Stimulated activated CD4-positive, alpha-beta T cell treated with anti-CD3 and anti-CD28 coated beads, Interleukin-1b, Interleukin-23, amount 100 ng/mL, for 4 hours (primary cell): Measurements from ENCODE around the gene ZNF516.
"Not testable (repeated sequence)": the region's sequence is repeated elsewhere in the genome, so short reads cannot be mapped to it uniquely, and the experiment has no call there.

Experiments used
- DNase-seq, 2 donors: peaks; one replicate each; pipeline ENCODE4 v3.0.0-alpha.2; 2020; ENCODE audit warnings: low read depth in 2 of 2

Gene ZNF516, protein sequence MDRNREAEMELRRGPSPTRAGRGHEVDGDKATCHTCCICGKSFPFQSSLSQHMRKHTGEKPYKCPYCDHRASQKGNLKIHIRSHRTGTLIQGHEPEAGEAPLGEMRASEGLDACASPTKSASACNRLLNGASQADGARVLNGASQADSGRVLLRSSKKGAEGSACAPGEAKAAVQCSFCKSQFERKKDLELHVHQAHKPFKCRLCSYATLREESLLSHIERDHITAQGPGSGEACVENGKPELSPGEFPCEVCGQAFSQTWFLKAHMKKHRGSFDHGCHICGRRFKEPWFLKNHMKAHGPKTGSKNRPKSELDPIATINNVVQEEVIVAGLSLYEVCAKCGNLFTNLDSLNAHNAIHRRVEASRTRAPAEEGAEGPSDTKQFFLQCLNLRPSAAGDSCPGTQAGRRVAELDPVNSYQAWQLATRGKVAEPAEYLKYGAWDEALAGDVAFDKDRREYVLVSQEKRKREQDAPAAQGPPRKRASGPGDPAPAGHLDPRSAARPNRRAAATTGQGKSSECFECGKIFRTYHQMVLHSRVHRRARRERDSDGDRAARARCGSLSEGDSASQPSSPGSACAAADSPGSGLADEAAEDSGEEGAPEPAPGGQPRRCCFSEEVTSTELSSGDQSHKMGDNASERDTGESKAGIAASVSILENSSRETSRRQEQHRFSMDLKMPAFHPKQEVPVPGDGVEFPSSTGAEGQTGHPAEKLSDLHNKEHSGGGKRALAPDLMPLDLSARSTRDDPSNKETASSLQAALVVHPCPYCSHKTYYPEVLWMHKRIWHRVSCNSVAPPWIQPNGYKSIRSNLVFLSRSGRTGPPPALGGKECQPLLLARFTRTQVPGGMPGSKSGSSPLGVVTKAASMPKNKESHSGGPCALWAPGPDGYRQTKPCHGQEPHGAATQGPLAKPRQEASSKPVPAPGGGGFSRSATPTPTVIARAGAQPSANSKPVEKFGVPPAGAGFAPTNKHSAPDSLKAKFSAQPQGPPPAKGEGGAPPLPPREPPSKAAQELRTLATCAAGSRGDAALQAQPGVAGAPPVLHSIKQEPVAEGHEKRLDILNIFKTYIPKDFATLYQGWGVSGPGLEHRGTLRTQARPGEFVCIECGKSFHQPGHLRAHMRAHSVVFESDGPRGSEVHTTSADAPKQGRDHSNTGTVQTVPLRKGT

DNA sequence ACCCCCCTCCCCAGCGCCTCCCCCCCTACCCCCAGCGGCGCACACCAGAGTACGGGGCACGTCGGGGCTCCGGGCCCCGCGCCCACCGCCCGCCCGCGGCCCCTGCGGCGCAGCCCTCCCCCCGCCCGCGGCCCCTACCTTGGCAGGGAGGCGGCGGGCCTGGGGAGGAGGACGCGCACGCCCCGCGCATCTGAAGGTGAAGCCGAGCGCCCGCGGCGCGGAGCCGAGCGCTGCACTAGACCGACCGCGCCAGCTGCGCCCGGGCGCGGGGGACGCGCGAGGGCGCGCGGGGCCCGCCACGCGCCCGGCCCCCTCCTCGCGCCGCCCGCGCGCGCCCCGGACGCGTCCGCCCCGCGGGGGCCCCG is at the start of gene ZNF516:
Gene ZNF516, minus strand, starts transcription at position 237 of the 365 bp plus-strand sequence. CDS start 52,188 bp downstream, outside the sequence.
- DNase-seq, result peak in 1 of 2 donors; percentile 19

DNA sequence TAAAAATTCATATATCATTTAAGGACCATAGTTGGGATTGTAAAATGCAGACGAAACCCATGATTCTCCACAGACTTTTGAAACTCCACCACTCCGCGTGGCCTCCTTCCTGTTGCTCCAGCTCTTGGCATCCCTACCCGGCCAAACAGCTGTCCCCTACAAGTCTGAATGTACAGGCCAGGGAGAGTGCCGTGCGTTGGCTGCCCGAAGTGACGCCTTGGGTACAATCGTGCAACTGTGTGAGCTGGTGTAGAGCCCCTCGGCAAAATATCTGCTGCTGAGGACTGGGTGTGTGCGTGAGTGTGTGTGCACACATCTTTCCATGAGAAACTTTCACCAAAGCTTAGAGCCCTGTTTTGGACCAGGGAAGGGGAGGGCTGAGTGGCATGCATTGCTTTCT is 43.8 kb upstream of the ZNF516 start:
- no peak for DNase-seq

- no peak for DNase-seq
These were observed 42.6 kb upstream of the ZNF516 start for GRCh38 chr18:76537621-76538020.

- not testable (repeated sequence) for DNase-seq
These were observed 41.6 kb upstream of the ZNF516 start for GRCh38 chr18:76536593-76536992.

DNA sequence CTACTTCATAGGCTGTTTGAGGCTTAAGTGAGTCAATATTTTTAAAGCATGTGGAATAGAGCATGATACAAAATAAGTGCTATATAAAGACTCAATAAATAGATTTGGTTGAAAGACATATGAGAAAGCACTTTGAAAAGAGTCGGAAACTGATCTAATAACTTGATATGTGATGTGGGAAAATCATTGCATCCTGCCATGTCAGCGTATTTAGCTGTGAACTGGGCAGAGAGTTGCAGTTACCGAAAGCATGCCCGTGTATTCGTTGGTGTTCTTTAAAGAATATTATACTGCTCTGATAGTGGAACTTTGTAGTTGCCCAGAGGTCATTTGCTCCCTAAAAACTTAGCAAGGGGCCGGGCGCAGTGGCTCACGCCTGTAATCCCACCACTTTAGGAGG is 37.8 kb upstream of the ZNF516 start:
- DNase-seq, result no peak

DNA sequence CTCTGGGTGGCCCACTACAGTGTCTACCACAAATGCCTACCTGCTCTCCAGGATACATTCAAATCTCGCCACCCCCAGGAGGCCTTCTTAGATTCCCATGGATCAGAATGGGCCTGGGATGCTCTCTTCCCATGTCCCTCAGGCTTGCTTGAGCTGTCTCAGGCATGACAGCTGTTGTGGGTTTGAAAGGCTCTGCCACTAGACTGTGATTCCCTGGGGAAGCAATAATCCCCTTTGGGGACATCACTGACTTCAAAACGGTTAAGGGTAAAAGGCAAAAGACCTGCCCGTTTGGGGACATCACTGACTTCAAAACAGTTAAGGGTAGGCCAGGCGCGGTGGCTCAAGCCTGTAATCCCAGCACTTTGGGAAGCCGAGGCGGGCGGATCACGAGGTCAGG is 35.8 kb upstream of the ZNF516 start:
- DNase-seq, result no peak

DNA sequence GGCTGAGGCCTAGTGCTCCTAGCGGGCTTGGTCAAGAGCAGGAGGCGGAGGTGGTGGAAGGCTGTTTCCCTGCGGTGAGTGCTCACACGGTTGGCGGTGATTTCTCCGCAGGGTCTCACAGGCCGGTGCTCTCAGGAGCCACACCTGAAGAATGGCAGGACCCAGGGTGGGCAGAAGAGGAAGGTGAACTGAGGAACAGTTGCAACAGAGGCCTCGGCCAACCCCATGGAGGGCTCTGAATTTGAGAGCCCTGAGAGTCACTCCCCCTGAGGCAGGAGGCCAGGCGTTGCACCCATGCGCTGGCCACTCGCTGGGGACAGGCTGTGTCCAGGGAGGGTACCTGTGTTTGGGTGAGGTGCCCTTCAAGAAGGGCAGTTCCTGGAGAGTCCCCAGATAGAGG is 35.3 kb upstream of the ZNF516 start:
- no peak for DNase-seq

DNA sequence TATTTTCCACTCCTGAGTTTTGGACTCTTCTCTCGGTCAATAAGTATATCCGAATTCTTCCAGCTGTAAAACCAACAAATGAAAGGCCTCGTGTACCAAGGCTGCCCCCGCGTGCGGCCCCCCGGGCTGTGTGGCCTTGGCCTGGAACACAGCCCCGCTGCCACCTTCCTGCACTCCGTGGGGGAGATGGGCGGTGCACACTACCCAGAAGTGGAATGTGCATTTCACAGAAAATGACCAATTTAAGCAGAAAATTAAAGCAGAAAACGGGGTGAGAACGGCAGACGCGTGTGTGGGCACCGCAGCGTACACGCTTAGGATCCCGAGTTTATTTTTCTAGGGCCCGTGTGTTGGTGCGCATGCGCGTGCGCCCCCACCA is 34.4 kb upstream of the ZNF516 start:
- no peak for DNase-seq

GRCh38 chr18:76528477-76529432 is 33.7 kb upstream of the ZNF516 start:
- no peak for DNase-seq

GRCh38 chr18:76525911-76526310 is 30.9 kb upstream of the ZNF516 start:
- no peak for DNase-seq

DNA sequence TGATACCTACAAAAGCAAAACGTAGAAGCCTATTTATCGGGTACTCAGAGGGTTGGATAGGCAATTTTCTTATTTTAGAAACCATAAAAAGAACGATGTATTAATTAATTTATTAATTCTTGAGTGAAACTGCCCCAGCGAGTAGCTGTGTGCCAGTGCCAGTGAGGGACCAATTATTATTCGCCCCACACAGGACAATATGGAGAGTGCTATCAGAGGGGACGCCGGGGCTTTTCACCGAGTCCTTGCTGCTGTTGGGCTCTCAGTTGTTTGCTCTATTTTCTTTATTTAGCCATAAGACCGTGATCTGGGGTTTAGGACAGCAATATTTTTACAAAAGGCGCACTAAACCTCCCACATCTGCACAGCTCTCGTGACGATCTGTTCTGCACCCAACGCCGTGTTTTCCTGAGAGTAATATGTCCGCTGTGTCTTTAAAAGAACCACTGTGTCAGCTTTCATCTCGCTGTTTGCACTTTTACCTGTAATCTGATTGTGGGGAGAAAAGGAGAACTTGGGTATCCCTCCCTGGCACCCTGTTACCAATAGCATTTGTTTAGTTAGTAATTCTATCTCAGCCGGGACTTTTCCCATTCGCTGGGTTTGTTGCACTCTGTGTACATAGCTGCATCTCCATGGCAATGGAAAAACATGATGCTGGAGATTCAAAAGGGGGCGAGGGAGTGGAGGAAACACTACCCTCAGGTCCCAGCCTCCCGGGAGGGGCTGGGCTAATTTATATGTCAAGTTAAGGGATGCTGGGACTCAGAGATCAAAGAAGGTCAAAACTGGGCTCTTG is 30.1 kb upstream of the ZNF516 start:
- DNase-seq, result no peak

DNA sequence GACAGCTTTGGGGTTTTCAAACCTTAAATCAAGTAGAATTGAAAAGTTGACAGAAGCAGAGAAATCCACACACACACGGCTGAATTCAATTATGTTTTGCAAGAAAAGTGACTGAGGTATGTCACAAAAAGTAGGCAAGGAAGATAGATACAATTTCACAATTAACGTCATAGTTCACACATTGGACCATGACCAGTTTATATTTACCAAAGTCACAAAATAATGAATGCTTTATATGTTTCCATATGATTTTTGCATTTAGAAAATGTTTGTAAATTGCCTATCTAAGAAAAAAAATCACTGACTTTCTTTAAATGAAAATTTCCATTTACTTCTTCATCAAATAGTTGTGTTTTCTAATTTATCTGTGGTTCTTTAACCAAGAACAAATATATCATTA is 29.4 kb upstream of the ZNF516 start:
- no peak for DNase-seq

DNA sequence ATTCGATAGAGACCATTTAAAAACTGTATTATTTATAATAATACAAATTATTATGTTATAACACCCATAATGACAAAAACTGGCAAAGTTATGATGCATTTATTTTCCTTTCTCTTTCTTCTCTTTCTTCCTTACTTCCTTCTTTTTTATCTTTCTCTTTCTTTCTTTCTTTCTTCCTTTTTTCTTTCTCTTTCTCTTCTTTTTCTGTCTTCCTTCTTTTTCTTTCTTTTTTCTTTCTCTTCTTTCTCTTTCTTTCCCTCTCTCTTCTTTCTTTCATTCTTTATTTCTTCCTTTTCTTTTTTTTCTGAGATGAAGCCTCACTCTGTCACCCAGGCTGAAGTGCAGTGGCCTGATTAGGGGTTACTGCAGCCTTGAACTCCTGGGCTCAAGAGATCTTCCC is 27.5 kb upstream of the ZNF516 start:
- no peak for DNase-seq

DNA sequence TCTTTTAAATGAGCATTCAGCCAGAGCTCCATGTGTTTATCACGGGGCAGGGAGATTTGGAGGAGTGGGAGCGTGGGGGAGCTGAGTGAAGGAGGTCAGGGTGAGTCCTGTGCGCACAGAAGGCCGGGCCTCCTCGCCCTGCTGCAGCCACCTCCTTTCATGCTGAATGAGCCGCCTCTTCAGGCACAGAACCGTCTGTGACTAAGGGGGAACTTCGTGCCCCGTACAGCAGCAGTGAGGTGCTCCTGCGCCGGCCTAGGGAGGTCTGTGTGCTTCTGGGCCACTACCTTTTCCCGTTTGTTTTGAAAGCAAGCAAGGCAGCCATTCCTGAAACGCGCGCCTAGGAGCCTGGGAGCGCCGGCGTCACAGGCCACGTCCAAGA is 27.1 kb upstream of the ZNF516 start:
- DNase-seq, result no peak

DNA sequence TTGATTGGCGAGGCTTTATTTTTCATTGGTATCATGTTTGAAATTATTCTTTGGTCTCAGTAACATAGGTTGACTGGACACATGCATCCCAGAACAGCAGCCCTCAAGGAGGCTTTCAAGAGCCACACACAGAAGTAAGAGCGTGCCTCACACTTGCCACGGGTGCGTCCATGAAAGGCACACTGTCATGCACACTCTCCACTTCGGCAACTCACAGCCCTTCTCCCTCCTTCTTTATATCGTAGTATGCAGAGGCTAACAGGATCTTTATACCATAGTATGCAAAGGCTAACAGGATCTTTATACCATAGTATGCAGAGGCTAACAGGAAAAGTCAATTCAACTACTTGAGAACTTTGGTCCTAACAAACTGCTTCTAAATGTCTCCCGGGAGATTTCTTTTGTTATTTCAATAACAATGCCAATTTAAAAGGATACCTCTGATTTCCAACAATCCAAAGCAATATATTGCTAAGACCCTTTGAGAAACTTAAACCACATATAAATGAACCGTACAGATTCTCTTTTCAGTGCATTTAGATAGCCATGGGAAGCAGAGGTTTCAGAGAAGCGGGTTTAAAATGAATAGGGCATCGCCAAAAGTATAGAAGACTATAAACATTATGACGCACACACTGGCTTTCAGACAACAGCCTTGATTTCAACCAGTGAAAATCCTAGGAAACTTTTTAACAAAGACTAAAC is 26.5 kb upstream of the ZNF516 start:
- no peak for DNase-seq

GRCh38 chr18:76518860-76519538 is 24.0 kb upstream of the ZNF516 start:
- no peak for DNase-seq

DNA sequence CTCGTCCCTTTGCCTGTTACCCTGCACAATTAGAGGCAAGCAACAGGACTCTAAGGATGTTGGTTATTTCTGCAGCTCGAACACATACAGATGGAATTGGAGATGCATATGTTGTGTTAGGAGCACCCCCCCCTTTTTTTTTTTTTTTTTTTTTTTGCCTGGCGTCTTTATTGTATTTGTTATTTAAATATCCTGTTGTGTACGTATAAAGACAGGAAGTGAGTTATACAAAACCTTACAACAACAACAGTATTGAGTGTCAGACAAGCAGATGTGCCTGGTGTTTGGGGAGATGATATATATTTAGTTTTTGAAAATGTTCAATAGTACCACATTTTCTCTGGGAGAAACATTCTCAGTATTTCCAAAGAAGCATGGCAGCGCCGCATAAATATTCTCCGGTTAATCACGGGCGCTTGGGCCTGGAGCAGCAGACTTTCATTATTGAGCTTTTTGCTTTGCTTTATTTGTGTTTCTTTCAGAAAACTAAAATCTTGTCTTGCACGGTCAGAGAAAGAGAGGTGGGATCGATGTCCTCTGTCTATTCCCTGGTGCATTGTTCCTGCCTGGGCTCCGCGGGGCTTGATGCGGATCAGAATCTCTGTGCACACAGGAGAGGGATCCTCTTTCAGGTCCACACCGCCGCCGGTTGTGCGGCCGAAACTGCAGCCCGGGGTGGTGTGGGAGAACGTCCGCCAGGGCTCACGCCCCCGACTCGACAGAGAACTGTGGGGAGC is 23.2 kb upstream of the ZNF516 start:
- DNase-seq, result no peak

DNA sequence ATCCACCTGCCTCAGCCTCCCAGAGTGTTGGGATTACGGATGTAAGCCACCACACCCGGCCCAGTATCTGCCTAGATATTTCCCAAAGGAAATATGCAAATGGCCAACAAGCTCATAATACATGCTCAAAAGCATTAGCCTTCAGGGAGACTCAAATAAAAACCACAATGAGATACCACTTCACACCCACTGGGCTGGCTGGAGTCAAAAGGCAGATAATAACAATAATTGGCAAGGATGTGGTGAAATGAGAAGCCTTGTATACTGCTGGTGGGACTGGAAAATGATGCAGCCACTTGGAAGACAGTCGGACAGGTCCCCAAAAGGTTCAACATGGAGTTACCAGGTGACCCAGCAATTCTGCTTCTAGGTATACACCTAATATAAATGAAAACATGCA is 20.5 kb upstream of the ZNF516 start:
- DNase-seq, result no peak

- DNase-seq, result no peak
These were observed 19.5 kb upstream of the ZNF516 start for GRCh38 chr18:76514573-76514972.
